Heart right ventricle (tissue), 16 donors: ENCODE measurements around the gene EPHA7. TPM values are rescaled to one million over a fixed set of nuclear protein-coding genes. Genes with fewer than 3 reads are reported as not detected.

Experiments
- ATAC-seq, 8 donors: fragments of 200-7000 bp; cut with Tn5 transposase; one replicate each; pipeline ENCODE4 v1.9.1; 2020; ENCODE audit warnings: mild to moderate bottlenecking in 8 of 8, moderate library complexity in 8 of 8, moderate number of reproducible peaks in 1 of 8
- DNase-seq, 2 donors: peaks; one replicate each; pipeline ENCODE4 v3.0.0-alpha.2; 2020
- H3K27ac ChIP-seq, 10 donors: fragments of 200-600 bp; sonication (generic) in 2 of 10; one replicate each; pipeline versions ENCODE4 v1.5.0 to v1.8.0; 2020 to 2022; ENCODE audit warnings: mild to moderate bottlenecking in 3 of 10
- H3K27me3 ChIP-seq, 7 donors: fragments of 200-600 bp; one replicate each; pipeline ENCODE4 v1.8.0; 2021 to 2022; ENCODE audit warnings: mild to moderate bottlenecking in 2 of 7
- H3K36me3 ChIP-seq, 9 donors: fragments of 200-600 bp; sonication (generic) in 1 of 9; one replicate each; pipeline versions ENCODE4 v1.5.0 to v1.8.0; 2020 to 2022; ENCODE audit warnings: mild to moderate bottlenecking in 2 of 9
- H3K4me1 ChIP-seq, 9 donors: fragments of 200-600 bp; sonication (generic) in 1 of 9; one replicate each; pipeline versions ENCODE4 v1.5.0 to v1.8.0; 2020 to 2022; ENCODE audit warnings: mild to moderate bottlenecking in 4 of 9
- H3K4me3 ChIP-seq, 10 donors: fragments of 200-600 bp; sonication (generic) in 2 of 10; one replicate each; pipeline versions ENCODE4 v1.5.0 to v1.8.0; 2020 to 2022; ENCODE audit warnings: mild to moderate bottlenecking in 7 of 10, moderate library complexity in 2 of 10
- H3K9me3 ChIP-seq, 11 donors: fragments of 200-600 bp in 10 of 11; sonication (generic) in 2 of 11; one replicate each; pipeline versions ENCODE4 v1.5.0 to v1.8.0; 2013 to 2022; ENCODE audit warnings: mild to moderate bottlenecking in 2 of 11, control low read depth in 1 of 11, moderate library complexity in 1 of 11
- CTCF ChIP-seq, 9 donors: fragments of 200-600 bp; sonication (generic) in 2 of 9; IDR thresholded peaks; one replicate each; pipeline versions ENCODE4 v1.5.0 to v1.8.0; 2021 to 2022; ENCODE audit warnings: antibody characterized with exemption in 9 of 9, mild to moderate bottlenecking in 5 of 9, moderate library complexity in 1 of 9
- WGBS, 2 donors: extraction: QIAGEN DNeasy Blood & Tissue Kit; methylation state at CpG; one replicate each; pipeline ENCODE4 v1.1.7; 2013; ENCODE audit warnings: inconsistent platforms in 1 of 2; 5-methylcytosine and 5-hydroxymethylcytosine counted together
- intact Hi-C, 10 donors: fragments of 100-400 bp; cut with DNase I; formaldehyde crosslinking; loops; one replicate each; pipeline versions ENCODE4 v1.11.1 to v1.14.2; 2022
- polyA plus RNA-seq, 2 donors: library from polyadenylated mRNA; stranded (reverse); fragments of 200-250 nt; gene quantifications; one replicate each; pipeline ENCODE4 v1.2.3, GENCODE V29; 2013
- total RNA-seq, 10 donors: library from RNA; stranded (reverse); fragmentation: NEBNext Ultra II Directional in 3 of 10; extraction: Animal tissue kit (Norgen Biotek cat#: 25700) in 3 of 10; gene quantifications; one replicate each; pipeline versions ENCODE4 v1.2.1 to v1.2.4, GENCODE V29; 2021 to 2023
- donor health status: Arrhythmogenic right ventricular cardiomyopathy.
- donor health status: ischemic (EF 13 %, LVEDD 7.1; RV severe dilation, severe dysfunction).
- donor health status: healthy with polysubstance abuse.
- donor health status: DM: no; HTN: yes; CAD: no.
- donor health status: DM: no; HTN: no; CAD: no.
- donor health status: ischemic (EF 25% LVEDD 6.9; RV normal size, moderate dysfunction).
- donor health status: ischemic (EF 25% LVEDD 5.7; RV mildly dilated, moderate dysfunction).
- donor health status: healthy.
- donor health status: DM: yes; HTN: yes; CAD: no.
- donor health status: Ischemic cardiomyopathy.
- donor health status: ischemic (EF 35%, LVEDD 5.7; RV mildly dilated, moderate dysfunction).
- donor health status: nonischemic (EF 11% LVEDD 7.7; RV severe dilation, severe dysfunction).
- donor health status: DM: yes; HTN: yes; CAD: no.
- donor health status: PGD.
- donor health status: ischemic (EF 29% LVEDD 5.4; RV normal size, mild dysfunction).
- donor health status: nonischemic (EF 23%, LVEDD 6.1; RV moderate dilation, normal function).

EPHA7 gene
- total and polyA plus RNA-seq, 12 donors = 0.22 to 15.1 (median 2.7) TPM

- Histone ChIP-seq H3K9me3 (no peaks in the 10 kb centered on the region), H3K27me3 (no peaks in the 10 kb centered on the region), H3K36me3 (no peaks in the 10 kb centered on the region), H3K4me1 (no peaks in the 10 kb centered on the region), H3K4me3 (no peak overlapping the region), H3K27ac (no peak overlapping the region)
- ATAC-seq (no peak), DNase-seq (no peak)
- intact Hi-C loops = no loop called here
- no peak for TF ChIP-seq CTCF (IDR thresholded peaks at IDR 0.05)
- 77 to 90% methylated on average over 1 of the region's 1 CpG for WGBS, 2 donors
These were observed 95.7 kb downstream of the EPHA7 start for GRCh38 chr6:93323630-93324029.

- Histone ChIP-seq H3K27ac (no peak overlapping the region), H3K36me3 (no peaks in the 10 kb centered on the region), H3K9me3 (no peaks in the 10 kb centered on the region), H3K27me3 (no peaks in the 10 kb centered on the region), H3K4me1 (no peaks in the 10 kb centered on the region), H3K4me3 (no peak overlapping the region)
- DNase-seq (no peak), ATAC-seq (no peak)
- intact Hi-C loops = no loop called here
- TF ChIP-seq CTCF (IDR thresholded peaks at IDR 0.05) = no peak
- WGBS, 2 donors = 90 to 93% methylated on average over 1 of the region's 1 CpG
These were observed 96.7 kb downstream of the EPHA7 start for GRCh38 chr6:93322651-93323050.

GRCh38 chr6:93319304-93319703 is 100.1 kb downstream of the EPHA7 start:
- H3K4me1 ChIP-seq = no peaks in the 10 kb centered on the region
- DNase-seq (no peak), ATAC-seq (no peak)
- no peaks in the 10 kb centered on the region for H3K36me3 ChIP-seq
- no peaks in the 10 kb centered on the region for H3K9me3 ChIP-seq
- 71 to 73% methylated on average over 2 of the region's 2 CpGs for WGBS, 2 donors
- no peak overlapping the region for H3K4me3 ChIP-seq
- H3K27ac ChIP-seq = no peak overlapping the region
- no peak for TF ChIP-seq CTCF (IDR thresholded peaks at IDR 0.05)
- intact Hi-C loops = no loop called here
- H3K27me3 ChIP-seq = no peaks in the 10 kb centered on the region

DNA sequence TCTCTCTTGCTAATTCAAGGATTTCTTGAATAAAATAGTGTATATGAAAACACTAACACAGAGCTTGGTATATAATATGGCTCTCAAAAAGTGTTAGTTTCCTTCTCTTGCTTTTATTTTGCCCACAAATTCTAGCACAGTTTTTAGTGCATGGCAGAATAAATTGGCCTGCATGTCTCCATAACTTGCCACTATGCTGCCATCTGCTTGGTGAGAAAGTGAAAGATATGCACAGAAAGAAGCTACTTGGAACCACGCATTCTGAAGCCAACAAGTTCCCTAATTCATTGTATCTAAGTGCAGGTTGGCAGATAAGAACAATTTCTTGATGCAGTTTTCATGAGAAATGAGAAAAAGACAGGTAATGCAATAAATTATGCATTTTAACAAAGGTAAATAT is 101.2 kb downstream of the EPHA7 start:
- no peak for TF ChIP-seq CTCF (IDR thresholded peaks at IDR 0.05)
- H3K27ac ChIP-seq = no peak overlapping the region
- no peaks in the 10 kb centered on the region for H3K27me3 ChIP-seq
- no peaks in the 10 kb centered on the region for H3K36me3 ChIP-seq
- DNase-seq (no peak), ATAC-seq (no peak)
- no peaks in the 10 kb centered on the region for H3K9me3 ChIP-seq
- no peaks in the 10 kb centered on the region for H3K4me1 ChIP-seq
- WGBS, 2 donors = 92 to 100% methylated on average over 1 of the region's 1 CpG
- intact Hi-C loops = no loop called here
- no peak overlapping the region for H3K4me3 ChIP-seq

- no peak for TF ChIP-seq CTCF (IDR thresholded peaks at IDR 0.05)
- no peaks in the 10 kb centered on the region for H3K9me3 ChIP-seq
- H3K36me3 ChIP-seq = no peaks in the 10 kb centered on the region
- no peaks in the 10 kb centered on the region for H3K27me3 ChIP-seq
- intact Hi-C loops = no loop called here
- ATAC-seq = no peak
- no peaks in the 10 kb centered on the region for H3K4me1 ChIP-seq
- no peak overlapping the region for H3K4me3 ChIP-seq
- no peak overlapping the region for H3K27ac ChIP-seq
- DNase-seq = no peak
These were observed 101.8 kb downstream of the EPHA7 start for GRCh38 chr6:93317592-93317991.
